Activated naive CD8-positive, alpha-beta T cell treated with anti-CD3 and anti-CD28 coated beads, Interleukin-2, amount 10 ng/mL, durations not matched to agents 7 days and 5 days (primary cell): ENCODE data around the gene TMCC2. TPM values are rescaled to one million over a fixed set of nuclear protein-coding genes. Genes with fewer than 3 reads are reported as not detected.

Source experiments
- ATAC-seq: fragments of 150-1000 bp; cut with Tn5 transposase; one replicate; pipeline ENCODE4 v1.10.0; 2021; ENCODE audit warnings: low read depth, moderate library complexity
- POLR2A ChIA-PET: fragments of 350-600 bp; sonication (Branson Sonifier 250); formaldehyde crosslinking; loops from one replicate; lab custom pipeline; 2021; ENCODE audit warnings: antibody characterized with exemption; lab: Charles Lee
- DNase-seq: peaks from one replicate; pipeline ENCODE4 v3.0.0; 2021
- H3K27ac Mint-ChIP-seq: one replicate; pipeline ENCODE4 v1.8.0; 2022; ENCODE audit warnings: mild to moderate bottlenecking, mixed read lengths
- H3K27me3 Mint-ChIP-seq: one replicate; pipeline ENCODE4 v1.8.0; 2022; ENCODE audit warnings: mild to moderate bottlenecking, moderate library complexity, mixed read lengths
- H3K36me3 Mint-ChIP-seq: one replicate; pipeline ENCODE4 v1.8.0; 2021; ENCODE audit warnings: mild to moderate bottlenecking, mixed read lengths
- H3K4me1 Mint-ChIP-seq: one replicate; pipeline ENCODE4 v1.8.0; 2021; ENCODE audit warnings: mixed read lengths
- H3K4me3 Mint-ChIP-seq: one replicate; pipeline ENCODE4 v1.8.0; 2022; ENCODE audit warnings: mild to moderate bottlenecking, moderate library complexity, mixed read lengths
- H3K9me3 Mint-ChIP-seq: one replicate; pipeline ENCODE4 v1.8.0; 2021; ENCODE audit warnings: mixed read lengths
- total RNA-seq, 2 experiments: library from RNA; stranded (reverse); gene quantifications; one replicate each; pipeline ENCODE4 v1.2.3, GENCODE V29; 2021

Gene TMCC2
- total RNA-seq, 2 experiments from 2014 or later: 3.4 to 4.4 TPM

GRCh38 chr1:205261946-205262691, 34.4 kb downstream of the TMCC2 start:
- Mint-ChIP-seq H3K4me1 (peaks cover 19% of the 10 kb centered on the region), H3K27ac (no peak overlapping the region), H3K9me3 (no peaks in the 10 kb centered on the region), H3K4me3 (no peak overlapping the region), H3K27me3 (no peaks in the 10 kb centered on the region), H3K36me3 (no peaks in the 10 kb centered on the region)
- POLR2A ChIA-PET: interaction anchor here (1.0 to 1.7 kb wide), 2 partner anchors 33 to 50 kb away, joined by 3 to 6 read pairs; partner anchors contain the start of gene DSTYK
- no peak for DNase-seq
- ATAC-seq: no peak

DNA sequence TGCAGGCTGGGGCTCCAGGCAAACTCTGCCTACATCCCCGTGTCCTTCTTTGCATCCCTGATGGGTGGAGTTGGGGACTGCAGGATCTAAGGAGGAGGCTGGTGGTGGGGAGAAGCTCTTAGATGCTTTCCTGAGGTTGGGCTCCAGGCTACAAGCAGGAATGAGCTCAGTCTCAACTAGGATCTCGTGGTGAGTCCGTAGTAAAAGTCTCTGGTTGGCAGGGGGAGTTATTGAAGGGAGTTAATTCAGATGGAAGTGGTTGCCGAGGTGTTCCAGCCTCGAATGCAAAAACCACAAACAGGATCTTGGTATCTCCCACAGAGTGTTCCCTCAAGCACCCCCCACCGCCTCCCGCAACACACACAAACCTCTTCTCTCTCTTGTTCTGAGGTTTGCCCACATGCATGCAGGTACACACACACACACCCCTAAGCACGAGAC, 35.0 kb downstream of the TMCC2 start:
- POLR2A ChIA-PET: interaction anchor here (1.0 to 1.7 kb wide), 2 partner anchors 34 to 51 kb away, joined by 3 to 6 read pairs; partner anchors contain the start of gene DSTYK
- Mint-ChIP-seq H3K4me1 (peaks cover 23% of the 10 kb centered on the region), H3K27ac (no peak overlapping the region), H3K4me3 (no peak overlapping the region), H3K27me3 (no peaks in the 10 kb centered on the region), H3K9me3 (no peaks in the 10 kb centered on the region), H3K36me3 (no peaks in the 10 kb centered on the region)
- ATAC-seq (no peak), DNase-seq (no peak)

GRCh38 chr1:205263580-205264190, 35.9 kb downstream of the TMCC2 start:
- H3K4me3 Mint-ChIP-seq: no peak overlapping the region
- H3K27me3 Mint-ChIP-seq: no peaks in the 10 kb centered on the region
- POLR2A ChIA-PET: interaction anchor here (0.6 to 0.7 kb wide), 2 partner anchors 67 to 238 kb away, joined by 3 to 4 read pairs; no protein-coding TSS in a partner anchor
- no peak for DNase-seq
- no peak for ATAC-seq
- peaks cover 23% of the 10 kb centered on the region for H3K4me1 Mint-ChIP-seq
- no peaks in the 10 kb centered on the region for H3K9me3 Mint-ChIP-seq
- H3K27ac Mint-ChIP-seq: no peak overlapping the region
- H3K36me3 Mint-ChIP-seq: no peaks in the 10 kb centered on the region

GRCh38 chr1:205266611-205267305, 39.0 kb downstream of the TMCC2 start:
- no peak overlapping the region for H3K27ac Mint-ChIP-seq
- ATAC-seq (no peak), DNase-seq (no peak)
- POLR2A ChIA-PET: no interaction called here
- H3K36me3 Mint-ChIP-seq: no peaks in the 10 kb centered on the region
- no peak overlapping the region for H3K4me3 Mint-ChIP-seq
- no peaks in the 10 kb centered on the region for H3K27me3 Mint-ChIP-seq
- no peaks in the 10 kb centered on the region for H3K9me3 Mint-ChIP-seq
- H3K4me1 Mint-ChIP-seq: peaks cover 19% of the 10 kb centered on the region

GRCh38 chr1:205267306-205267902, 39.7 kb downstream of the TMCC2 start:
- H3K4me1 Mint-ChIP-seq: peaks cover 15% of the 10 kb centered on the region
- H3K36me3 Mint-ChIP-seq: no peaks in the 10 kb centered on the region
- no peak overlapping the region for H3K27ac Mint-ChIP-seq
- ATAC-seq (no peak), DNase-seq (no peak)
- no peak overlapping the region for H3K4me3 Mint-ChIP-seq
- no peaks in the 10 kb centered on the region for H3K27me3 Mint-ChIP-seq
- H3K9me3 Mint-ChIP-seq: no peaks in the 10 kb centered on the region
- POLR2A ChIA-PET: no interaction called here

DNA sequence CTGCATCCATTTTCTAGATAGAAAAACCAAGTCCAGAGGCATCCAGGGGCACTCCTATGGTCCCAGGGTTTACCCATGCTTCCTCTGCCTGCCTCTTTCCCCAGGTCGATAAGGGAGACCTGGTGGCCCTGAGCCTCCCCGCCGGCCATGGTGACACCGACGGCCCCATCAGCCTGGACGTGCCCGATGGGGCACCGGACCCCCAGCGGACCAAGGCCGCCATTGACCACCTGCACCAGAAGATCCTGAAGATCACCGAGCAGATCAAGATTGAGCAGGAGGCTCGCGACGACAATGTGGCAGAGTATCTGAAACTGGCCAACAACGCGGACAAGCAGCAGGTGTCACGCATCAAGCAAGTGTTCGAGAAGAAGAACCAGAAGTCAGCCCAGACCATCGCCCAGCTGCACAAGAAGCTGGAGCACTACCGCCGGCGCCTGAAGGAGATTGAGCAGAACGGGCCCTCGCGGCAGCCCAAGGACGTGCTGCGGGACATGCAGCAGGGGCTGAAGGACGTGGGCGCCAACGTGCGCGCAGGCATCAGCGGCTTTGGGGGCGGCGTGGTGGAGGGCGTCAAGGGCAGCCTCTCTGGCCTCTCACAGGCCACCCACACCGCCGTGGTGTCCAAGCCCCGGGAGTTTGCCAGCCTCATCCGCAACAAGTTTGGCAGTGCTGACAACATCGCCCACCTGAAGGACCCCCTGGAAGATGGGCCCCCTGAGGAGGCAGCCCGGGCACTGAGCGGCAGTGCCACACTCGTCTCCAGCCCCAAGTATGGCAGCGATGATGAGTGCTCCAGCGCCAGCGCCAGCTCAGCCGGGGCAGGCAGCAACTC, 41.3 kb downstream of the TMCC2 start:
- Mint-ChIP-seq H3K27me3 (no peaks in the 10 kb centered on the region), H3K27ac (no peak overlapping the region), H3K4me3 (no peak overlapping the region), H3K4me1 (peaks cover 8% of the 10 kb centered on the region), H3K9me3 (no peaks in the 10 kb centered on the region), H3K36me3 (no peaks in the 10 kb centered on the region)
- no peak for ATAC-seq
- DNase-seq: no peak
- POLR2A ChIA-PET: no interaction called here

DNA sequence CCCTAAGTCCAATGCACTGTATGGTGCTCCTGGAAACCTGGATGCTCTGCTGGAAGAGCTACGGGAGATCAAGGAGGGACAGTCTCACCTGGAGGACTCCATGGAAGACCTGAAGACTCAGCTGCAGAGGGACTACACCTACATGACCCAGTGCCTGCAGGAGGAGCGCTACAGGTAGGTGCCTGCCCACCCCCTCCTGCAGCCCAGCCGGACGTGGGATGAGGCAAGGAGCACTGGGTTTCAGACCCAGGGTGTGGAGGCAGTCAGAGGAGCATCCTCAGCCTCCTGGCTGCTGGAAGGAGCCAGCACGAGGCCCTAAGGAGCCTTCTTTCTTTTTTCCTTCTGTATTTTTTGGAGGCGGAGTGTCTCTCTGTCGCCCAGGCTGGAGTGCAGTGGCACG, 42.0 kb downstream of the TMCC2 start:
- H3K4me3 Mint-ChIP-seq: no peak overlapping the region
- POLR2A ChIA-PET: no interaction called here
- DNase-seq (no peak), ATAC-seq (no peak)
- no peak overlapping the region for H3K27ac Mint-ChIP-seq
- H3K9me3 Mint-ChIP-seq: no peaks in the 10 kb centered on the region
- H3K36me3 Mint-ChIP-seq: no peaks in the 10 kb centered on the region
- H3K27me3 Mint-ChIP-seq: no peaks in the 10 kb centered on the region
- H3K4me1 Mint-ChIP-seq: peaks cover 10% of the 10 kb centered on the region

- Mint-ChIP-seq H3K4me1 (peaks cover 10% of the 10 kb centered on the region), H3K9me3 (no peaks in the 10 kb centered on the region), H3K27me3 (no peaks in the 10 kb centered on the region), H3K36me3 (no peaks in the 10 kb centered on the region), H3K27ac (no peak overlapping the region), H3K4me3 (no peak overlapping the region)
- no peak for DNase-seq
- no peak for ATAC-seq
- POLR2A ChIA-PET: interaction anchor here (1.0 to 2.1 kb wide), 3 partner anchors 10 to 55 kb away, joined by 3 to 6 read pairs (median 4); no protein-coding TSS in a partner anchor
These were observed 42.5 kb downstream of the TMCC2 start for GRCh38 chr1:205270271-205270670.

DNA sequence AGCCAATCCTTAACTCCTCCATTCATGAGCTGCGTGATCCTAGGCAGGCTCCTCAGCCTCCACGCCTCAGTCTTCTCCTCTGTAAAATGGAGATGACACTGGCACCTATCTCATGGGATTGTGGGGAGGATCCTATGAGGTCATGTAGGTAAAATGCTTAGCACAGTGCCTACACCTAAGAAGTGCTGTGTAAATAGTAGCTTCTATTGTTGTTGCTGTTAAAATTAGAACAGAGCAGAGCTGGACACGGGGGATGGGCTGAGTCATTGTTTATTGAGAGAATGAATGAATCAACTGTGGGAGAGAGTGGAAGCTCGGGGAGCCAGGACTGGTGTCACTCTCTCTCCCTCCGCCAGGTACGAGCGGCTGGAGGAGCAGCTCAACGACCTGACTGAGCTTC, 43.0 kb downstream of the TMCC2 start:
- POLR2A ChIA-PET: interaction anchor here (1.0 to 5.2 kb wide), 4 partner anchors 9 to 55 kb away, joined by 3 to 41 read pairs (median 5); no protein-coding TSS in a partner anchor
- Mint-ChIP-seq H3K36me3 (no peaks in the 10 kb centered on the region), H3K27me3 (no peaks in the 10 kb centered on the region), H3K4me3 (no peak overlapping the region), H3K4me1 (peaks cover 10% of the 10 kb centered on the region), H3K27ac (no peak overlapping the region), H3K9me3 (no peaks in the 10 kb centered on the region)
- ATAC-seq (no peak), DNase-seq (no peak)

DNA sequence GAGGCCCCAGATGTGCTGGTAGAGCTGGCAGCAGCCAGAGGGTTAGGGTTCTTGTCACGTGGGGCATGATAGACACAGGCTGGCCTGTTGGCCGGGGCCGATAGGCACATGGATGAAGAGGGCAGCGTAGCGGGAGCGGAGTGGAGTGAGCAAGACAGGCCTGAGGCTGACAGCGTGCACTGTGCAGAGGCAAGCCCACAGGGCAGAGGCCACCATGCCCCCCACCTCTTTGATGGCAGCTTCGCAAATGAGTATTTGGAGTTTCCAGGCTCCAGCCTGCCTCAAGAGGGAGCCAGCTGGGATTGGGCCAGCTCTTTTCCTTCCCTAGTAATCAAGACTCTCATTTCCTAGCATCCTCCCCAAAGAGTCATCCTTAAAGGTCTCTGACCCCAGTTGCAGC, 43.5 kb downstream of the TMCC2 start:
- POLR2A ChIA-PET: interaction anchor here (1.0 to 5.2 kb wide), 4 partner anchors 9 to 54 kb away, joined by 3 to 41 read pairs (median 5); no protein-coding TSS in a partner anchor
- no peak overlapping the region for H3K4me3 Mint-ChIP-seq
- DNase-seq: no peak

GRCh38 chr1:205271745-205272144, 44.0 kb downstream of the TMCC2 start:
- Mint-ChIP-seq H3K27me3 (no peaks in the 10 kb centered on the region), H3K36me3 (no peaks in the 10 kb centered on the region), H3K27ac (no peak overlapping the region), H3K4me1 (peaks cover 10% of the 10 kb centered on the region), H3K9me3 (no peaks in the 10 kb centered on the region), H3K4me3 (no peak overlapping the region)
- ATAC-seq (no peak), DNase-seq (no peak)
- POLR2A ChIA-PET: interaction anchor here (2.1 to 5.2 kb wide), 3 partner anchors 15 to 54 kb away, joined by 6 to 41 read pairs (median 15); no protein-coding TSS in a partner anchor

More for the DNA sequence above, 43.5 kb downstream of the TMCC2 start:
- no peaks in the 10 kb centered on the region for H3K36me3 Mint-ChIP-seq
- ATAC-seq: no peak
- H3K9me3 Mint-ChIP-seq: no peaks in the 10 kb centered on the region
- H3K27ac Mint-ChIP-seq: no peak overlapping the region
- H3K27me3 Mint-ChIP-seq: no peaks in the 10 kb centered on the region
- peaks cover 10% of the 10 kb centered on the region for H3K4me1 Mint-ChIP-seq

GRCh38 chr1:205272536-205272935, 44.8 kb downstream of the TMCC2 start:
- Mint-ChIP-seq H3K9me3 (no peaks in the 10 kb centered on the region), H3K4me3 (no peak overlapping the region), H3K4me1 (peaks cover 7% of the 10 kb centered on the region), H3K27ac (no peak overlapping the region), H3K36me3 (no peaks in the 10 kb centered on the region), H3K27me3 (peaks cover under 1% of the 10 kb centered on the region)
- no peak for ATAC-seq
- POLR2A ChIA-PET: interaction anchor here (2.1 to 5.2 kb wide), 4 partner anchors 14 to 53 kb away, joined by 6 to 41 read pairs (median 14); no protein-coding TSS in a partner anchor
- no peak for DNase-seq
